NOMO-1 (cell line): Measurements from ENCODE around the gene RAPH1.
A peak's percentile ranks its signal among the peaks of the same experiment; 100 is the strongest.

ENCODE experiments used
- DNase-seq, 2 experiments: peaks; one replicate each; lab custom pipeline; 2025; ENCODE audit not compliant: unreplicated experiment in 2 of 2; lab: John Stamatoyannopoulos, UW

RAPH1 gene

DNA sequence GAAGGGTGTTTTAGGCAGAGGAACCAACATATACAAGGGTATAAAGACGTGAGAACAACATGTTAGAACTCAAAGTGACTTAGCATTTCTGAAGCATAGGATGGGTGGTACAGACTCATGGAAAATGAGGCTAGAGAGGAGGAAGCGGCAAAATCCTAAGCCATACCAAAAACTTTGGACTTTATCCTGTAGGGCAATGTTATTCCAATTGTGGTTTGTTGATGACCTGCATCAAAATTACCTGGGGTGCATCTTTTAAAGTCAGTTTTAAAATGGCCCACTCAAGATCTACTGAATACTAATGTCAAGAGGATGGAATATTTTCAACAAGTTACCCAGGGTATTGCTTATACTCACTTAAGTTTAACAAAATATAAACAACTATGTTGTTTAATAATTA lies 34.8 kb downstream of the RAPH1 start:
- DNase-seq = no peak

DNA sequence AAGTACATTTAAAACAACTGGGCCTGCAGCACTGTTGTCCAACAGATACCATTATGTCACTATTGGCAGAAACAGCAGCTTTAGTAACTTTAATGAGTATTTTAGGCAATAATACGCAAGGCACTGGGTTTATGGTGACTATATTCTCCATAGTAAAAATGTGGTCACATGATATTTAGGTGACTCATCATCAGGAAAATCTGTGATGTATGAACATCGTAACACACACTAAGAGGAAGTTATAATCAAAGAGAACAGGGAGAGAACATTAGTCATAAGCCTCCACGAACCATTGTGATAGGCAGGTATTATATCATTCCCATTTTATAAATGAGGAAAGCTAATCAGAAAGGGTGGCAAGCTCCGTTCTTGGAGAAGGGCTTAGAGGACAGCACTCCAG lies 36.9 kb downstream of the RAPH1 start:
- DNase-seq = peak in 1 of 2 experiments; percentile 63

DNA sequence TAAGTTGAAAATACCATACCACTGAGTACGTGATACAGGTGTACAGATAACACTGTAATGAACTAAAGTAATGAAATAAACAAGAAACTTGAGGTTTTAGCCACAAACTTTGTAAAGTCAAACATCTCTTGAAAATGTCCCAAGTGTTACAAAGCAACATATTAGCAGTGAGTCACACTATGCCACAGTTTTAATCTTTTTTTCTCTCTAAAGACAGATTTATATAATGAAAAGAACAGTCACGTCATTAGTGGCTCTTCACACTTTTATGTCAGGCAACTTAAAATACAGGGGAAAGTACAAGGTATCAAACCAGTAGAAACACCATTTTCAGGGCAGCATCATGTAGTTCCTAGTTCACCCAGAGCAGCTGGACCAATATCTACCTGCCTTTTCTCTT lies 42.1 kb downstream of the RAPH1 start:
- no peak for DNase-seq

DNA sequence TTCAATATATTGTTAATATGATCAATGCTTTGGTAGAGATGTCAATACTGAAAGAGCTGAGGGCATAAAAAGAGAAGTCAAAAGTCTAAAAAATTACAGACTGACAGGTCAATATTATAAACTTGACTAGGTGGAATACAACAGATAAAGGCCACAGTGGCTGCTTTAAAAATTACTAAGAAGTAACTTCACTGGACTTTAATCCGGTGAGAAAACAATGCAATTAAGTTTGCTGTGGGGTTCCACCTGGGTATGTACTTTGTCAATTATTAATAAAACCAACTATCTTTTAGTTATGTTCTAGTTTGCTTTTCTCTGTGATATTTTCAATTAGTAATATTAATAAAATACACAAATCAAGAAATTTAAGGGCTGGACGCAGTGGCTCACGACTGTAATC lies 44.7 kb downstream of the RAPH1 start:
- no peak for DNase-seq

GRCh38 chr2:203489531-203489930 lies 45.6 kb downstream of the RAPH1 start:
- no peak for DNase-seq

DNA sequence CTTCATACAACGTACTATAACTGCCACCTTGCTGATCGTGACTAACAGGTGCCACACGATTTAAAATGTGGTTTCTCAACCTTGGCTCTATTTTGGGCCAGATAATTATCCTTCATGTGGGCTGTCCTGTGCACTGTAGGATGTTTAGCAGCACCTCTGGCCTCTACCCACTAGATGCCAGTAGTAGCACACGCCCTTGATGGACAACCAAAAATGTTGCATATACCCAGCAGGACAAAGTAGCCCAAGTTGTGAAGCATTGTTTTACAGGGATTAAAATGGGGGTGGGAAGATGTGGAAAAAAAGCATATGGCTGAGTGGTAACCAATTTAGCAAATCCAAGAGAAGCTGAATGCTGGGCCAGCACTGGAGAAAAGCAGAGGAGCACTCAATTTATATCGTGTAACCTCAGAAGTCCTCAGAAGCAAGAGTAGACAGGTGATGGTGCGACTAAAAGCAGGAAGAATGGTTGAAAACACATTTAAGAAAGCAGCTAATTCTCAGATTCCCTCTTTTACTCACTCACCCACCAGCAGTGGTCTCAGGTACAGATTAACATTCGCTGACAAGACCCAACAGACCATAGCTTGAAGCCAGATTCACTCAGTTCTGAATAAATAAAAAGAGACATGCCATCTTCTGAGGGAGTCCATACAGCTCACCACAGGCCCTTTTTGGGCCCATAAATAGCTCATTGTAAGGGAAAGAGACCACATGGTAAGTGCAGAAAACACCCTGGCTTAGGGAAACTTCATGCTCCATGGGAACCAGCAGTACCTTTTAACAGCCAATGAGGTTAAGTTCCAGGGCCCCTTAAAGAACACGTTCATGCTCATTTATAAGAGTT lies 50.6 kb downstream of the RAPH1 start:
- DNase-seq = peak; percentile 44 to 56

- DNase-seq = no peak
These were observed 54.5 kb downstream of the RAPH1 start for GRCh38 chr2:203480623-203481022.

DNA sequence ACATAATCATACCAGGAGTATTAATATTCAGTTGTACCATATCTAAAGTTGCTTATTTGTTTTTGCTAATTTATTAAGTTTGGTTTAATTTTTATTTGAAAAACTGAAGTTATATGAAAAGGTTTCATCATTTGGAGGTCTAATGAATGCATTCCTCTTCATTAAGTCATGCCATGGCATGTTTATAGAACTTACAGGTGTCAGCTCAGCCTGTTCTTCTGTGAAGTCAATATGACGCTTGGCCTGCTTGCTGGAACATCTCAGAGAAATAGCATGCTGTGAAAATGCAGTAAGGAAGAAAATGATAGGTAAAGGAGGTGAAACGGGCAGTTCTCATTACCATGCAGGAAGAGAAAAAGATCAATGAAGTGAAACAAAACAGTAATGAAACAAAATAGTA lies 58.2 kb downstream of the RAPH1 start:
- DNase-seq = no peak

DNA sequence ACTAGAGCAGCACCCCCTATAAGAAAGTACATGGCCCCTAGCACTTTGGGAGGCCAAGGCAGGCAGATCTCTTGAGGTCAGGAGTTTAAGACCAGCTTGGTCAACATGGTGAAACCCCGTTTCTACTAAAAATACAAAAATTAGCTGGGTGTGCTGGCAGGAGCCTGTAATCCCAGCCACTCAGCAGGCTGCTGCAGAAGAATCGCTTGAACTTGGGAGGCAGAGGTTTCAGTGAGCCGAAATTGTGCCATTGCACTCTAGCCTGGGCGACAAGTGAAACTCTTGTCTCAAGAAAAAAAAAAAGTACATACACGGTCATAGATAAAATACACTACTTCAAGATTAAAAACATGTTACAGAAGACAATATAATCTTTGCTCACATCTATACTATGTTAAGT lies 63.8 kb downstream of the RAPH1 start:
- no peak for DNase-seq

- no peak for DNase-seq
These were observed 64.7 kb downstream of the RAPH1 start for GRCh38 chr2:203470371-203470770.

DNA sequence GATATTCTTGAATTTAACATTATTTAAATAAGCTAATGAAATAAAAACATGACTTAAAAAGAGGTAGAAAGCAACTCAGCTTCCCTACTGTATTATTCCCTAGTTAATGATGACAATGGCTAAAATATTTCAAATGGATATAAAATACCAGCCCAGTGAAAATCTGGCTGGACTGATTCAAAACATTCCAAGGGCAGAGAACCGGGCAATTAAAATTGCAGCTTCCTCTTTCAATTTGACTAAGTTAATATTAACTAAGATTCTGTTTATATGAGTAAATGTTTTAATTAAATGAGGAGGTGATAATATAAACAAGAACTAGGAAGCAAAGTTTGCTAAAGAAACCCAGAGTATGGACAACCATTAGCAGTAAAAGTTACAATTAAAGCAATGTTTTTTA lies 65.6 kb downstream of the RAPH1 start:
- peak in 1 of 2 experiments; percentile 12 for DNase-seq

- DNase-seq = no peak
These were observed 71.8 kb downstream of the RAPH1 start for GRCh38 chr2:203463266-203463678.

DNA sequence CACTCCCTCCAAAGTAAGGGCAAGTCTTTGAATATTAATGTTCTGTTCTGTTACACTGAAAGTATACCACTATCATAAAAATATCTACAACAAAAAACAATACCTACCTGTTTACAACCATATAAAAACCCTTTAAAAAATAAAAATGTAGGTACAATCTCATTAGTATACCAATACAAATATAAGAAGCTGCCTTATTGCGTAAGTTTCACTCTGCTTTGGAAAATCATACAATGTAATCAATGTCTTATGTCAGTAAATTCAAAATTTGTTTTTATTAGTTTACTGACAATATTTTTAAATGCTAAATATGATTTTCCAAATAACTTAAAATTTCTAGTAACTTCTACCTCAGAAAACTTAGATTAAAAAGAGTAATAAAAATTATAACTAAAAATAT lies 72.8 kb downstream of the RAPH1 start:
- DNase-seq = no peak

DNA sequence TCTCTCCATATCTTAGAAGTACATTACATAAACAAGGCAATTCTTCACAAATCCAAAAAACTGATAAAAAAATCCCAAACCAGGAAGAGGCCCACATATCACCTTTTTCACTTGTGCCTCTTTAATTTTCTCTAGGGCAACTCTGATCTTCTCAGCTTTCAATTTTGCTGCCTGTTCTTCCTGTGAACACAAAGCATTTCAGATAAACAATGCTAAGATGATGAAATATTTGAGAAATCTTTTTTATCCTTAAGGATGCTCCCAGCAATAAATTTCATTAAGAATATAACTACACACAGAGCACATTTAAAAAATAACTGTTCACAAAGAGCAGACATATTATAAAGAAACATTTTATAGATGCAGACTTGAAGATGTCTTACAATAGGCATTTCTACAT lies 73.4 kb downstream of the RAPH1 start:
- DNase-seq = no peak

- DNase-seq = no peak
These were observed 79.9 kb downstream of the RAPH1 start for GRCh38 chr2:203455209-203455608.

GRCh38 chr2:203453858-203454451 lies 81.1 kb downstream of the RAPH1 start:
- DNase-seq = peak; percentile 30 to 76

- DNase-seq = peak; percentile 24 to 56
These were observed 83.4 kb downstream of the RAPH1 start for GRCh38 chr2:203451689-203452088.

- DNase-seq = no peak
These were observed 84.1 kb downstream of the RAPH1 start for GRCh38 chr2:203451011-203451410.

- DNase-seq = no peak
These were observed 84.5 kb downstream of the RAPH1 start for GRCh38 chr2:203450561-203450960.

- DNase-seq = no peak
These were observed 88.3 kb downstream of the RAPH1 start for GRCh38 chr2:203446780-203447179.

DNA sequence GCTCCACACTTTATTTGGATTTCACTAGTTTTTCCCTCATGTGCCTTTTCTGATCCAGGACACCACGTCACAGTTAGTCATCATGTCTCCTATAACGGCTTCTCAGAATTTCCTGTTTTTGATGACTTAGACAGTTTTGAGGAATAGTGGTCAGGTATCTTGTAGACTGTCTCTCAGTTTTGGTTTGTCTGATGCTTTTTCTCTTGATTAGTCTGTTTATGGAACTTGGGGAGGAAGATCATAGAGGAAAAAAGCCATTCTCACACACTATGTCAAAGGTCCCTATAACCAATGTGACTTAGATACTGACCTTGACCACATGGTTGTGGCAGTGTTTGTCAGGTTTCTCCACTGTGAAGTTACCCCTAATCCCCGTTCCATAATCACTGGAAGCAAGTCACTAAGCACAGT lies 89.0 kb downstream of the RAPH1 start:
- peak in 1 of 2 experiments; percentile 31 for DNase-seq

- DNase-seq = no peak
These were observed 90.4 kb downstream of the RAPH1 start for GRCh38 chr2:203444738-203445137.
